ENCODE measurements around the gene ARMC5.

GRCh38 chr16:31472709-31473203 is 13.5 kb downstream of the ARMC5 start:
- TF ChIP-seq CTCF (IDR thresholded peaks at IDR 0.05; ENCODE audit: insufficient read depth, low read depth, low read length), result peak; percentile 55
- no peak for TF ChIP-seq EZH2 (IDR thresholded peaks at IDR 0.05; ENCODE audit: insufficient read depth, low read length)
